Ishikawa (cell line): ENCODE measurements around the gene VTCN1.

Experiments used
- CEBPB ChIP-seq: IDR thresholded peaks from 2 replicates; pipeline ENCODE4 v1.6.1; 2012
- CREB1 ChIP-seq: IDR thresholded peaks from 2 replicates; pipeline ENCODE4 v1.6.1; 2012; ENCODE audit warnings: low read depth
- EGR1 ChIP-seq: IDR thresholded peaks from 2 replicates; pipeline ENCODE4 v1.6.1; 2012
- EP300 ChIP-seq: IDR thresholded peaks from 2 replicates; pipeline ENCODE4 v1.6.1; 2012; ENCODE audit warnings: borderline replicate concordance
- FOXM1 ChIP-seq: IDR thresholded peaks from 2 replicates; pipeline ENCODE4 v1.6.1; 2012; ENCODE audit warnings: low read depth, borderline replicate concordance
- MAX ChIP-seq: IDR thresholded peaks from 2 replicates; pipeline ENCODE4 v1.6.1; 2012
- NFIC ChIP-seq: IDR thresholded peaks from 2 replicates; pipeline ENCODE4 v1.6.1; 2012
- RAD21 ChIP-seq: IDR thresholded peaks from 2 replicates; pipeline ENCODE4 v1.6.1; 2012; ENCODE audit warnings: low read depth
- REST ChIP-seq: IDR thresholded peaks from 2 replicates; pipeline ENCODE4 v1.6.1; 2012; ENCODE audit warnings: low read depth, mild to moderate bottlenecking
- TAF1 ChIP-seq: IDR thresholded peaks from 2 replicates; pipeline ENCODE4 v1.6.1; 2012; ENCODE audit warnings: low read depth, mild to moderate bottlenecking
- TCF12 ChIP-seq: IDR thresholded peaks from 2 replicates; pipeline ENCODE4 v1.6.1; 2012; ENCODE audit warnings: low read depth
- TEAD4 ChIP-seq: IDR thresholded peaks from 2 replicates; pipeline ENCODE4 v1.6.1; 2012
- USF1 ChIP-seq: IDR thresholded peaks from 2 replicates; pipeline ENCODE4 v1.6.1; 2012
- YY1 ChIP-seq: IDR thresholded peaks from 2 replicates; pipeline ENCODE4 v1.6.1; 2012; ENCODE audit warnings: low read depth
- ZBTB7A ChIP-seq: IDR thresholded peaks from 2 replicates; pipeline ENCODE4 v1.6.1; 2012; ENCODE audit warnings: low read depth

The VTCN1 gene

GRCh38 chr1:117113199-117113598 lies 97.5 kb downstream of the VTCN1 start:
- TF ChIP-seq TCF12 (no peak), MAX (no peak), EP300 (no peak), FOXM1 (no peak), RAD21 (no peak), ZBTB7A (no peak), YY1 (no peak), CEBPB (no peak), NFIC (no peak), TEAD4 (no peak)

DNA sequence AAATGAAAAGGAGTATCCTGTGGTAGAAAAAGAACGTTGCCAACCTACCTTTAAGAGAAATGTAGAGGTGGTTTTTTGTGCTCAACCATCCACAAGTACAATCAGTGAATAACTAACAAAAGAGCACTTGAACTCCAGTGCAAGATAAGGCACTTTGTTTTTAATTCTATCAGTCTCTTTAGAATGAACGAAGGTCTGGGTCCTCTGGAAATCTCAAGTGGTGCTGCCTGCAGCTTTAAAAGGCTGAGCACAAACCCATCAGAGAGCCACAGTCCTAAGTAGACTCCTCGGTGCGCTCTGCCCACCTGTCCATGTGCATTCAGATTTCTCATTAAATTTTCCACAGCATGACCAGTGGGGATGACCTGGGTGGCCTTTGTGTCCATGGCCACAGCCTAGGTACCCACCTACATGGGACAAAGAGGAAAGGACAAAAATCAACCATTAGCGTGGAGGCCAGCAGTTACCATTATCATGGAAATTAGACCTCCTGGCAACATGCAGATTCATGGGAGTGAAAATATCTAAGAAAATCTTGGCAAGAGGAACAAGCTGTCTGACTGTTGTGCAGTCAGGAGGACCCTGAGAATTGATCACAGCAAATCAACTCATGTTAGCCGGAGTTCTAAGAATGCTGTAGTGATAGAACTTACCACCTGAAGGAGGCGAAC lies 98.5 kb downstream of the VTCN1 start:
- no peak for TF ChIP-seq YY1

DNA sequence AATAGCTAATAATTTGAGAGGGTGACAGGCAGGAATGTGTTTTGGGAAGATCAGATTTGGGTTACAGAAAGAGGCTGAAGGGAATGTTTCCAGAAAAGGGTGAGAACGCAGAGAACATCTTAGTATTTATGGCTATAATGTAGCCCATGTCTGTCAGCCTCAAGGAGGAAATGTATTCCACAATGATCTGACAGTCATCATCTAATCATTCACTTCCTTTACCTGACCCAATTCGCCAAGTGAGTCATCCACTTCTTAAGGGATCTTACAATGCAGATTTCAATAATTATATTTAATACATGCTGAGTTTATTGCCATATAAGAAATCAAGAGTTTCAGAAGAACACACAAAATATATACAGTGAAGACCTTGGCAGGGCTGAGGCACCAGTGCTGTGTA lies 100.0 kb downstream of the VTCN1 start:
- TF ChIP-seq REST: no peak
- no peak for TF ChIP-seq CREB1
- no peak for TF ChIP-seq FOXM1
- no peak for TF ChIP-seq RAD21
- no peak for TF ChIP-seq USF1
- no peak for TF ChIP-seq CEBPB
- TF ChIP-seq NFIC: no peak
- no peak for TF ChIP-seq ZBTB7A
- no peak for TF ChIP-seq EP300
- TF ChIP-seq MAX: no peak
- no peak for TF ChIP-seq TAF1
- TF ChIP-seq TCF12: no peak
- TF ChIP-seq YY1: no peak
- TF ChIP-seq EGR1: no peak
- TF ChIP-seq TEAD4: no peak

- no peak for TF ChIP-seq EP300
- no peak for TF ChIP-seq CREB1
- TF ChIP-seq TEAD4: no peak
- no peak for TF ChIP-seq YY1
- no peak for TF ChIP-seq ZBTB7A
- no peak for TF ChIP-seq NFIC
- TF ChIP-seq TCF12: no peak
- TF ChIP-seq CEBPB: no peak
- TF ChIP-seq FOXM1: no peak
- no peak for TF ChIP-seq RAD21
- no peak for TF ChIP-seq TAF1
- no peak for TF ChIP-seq USF1
- TF ChIP-seq REST: no peak
Measured at GRCh38 chr1:117107364-117107763, 103.4 kb downstream of the VTCN1 start.

DNA sequence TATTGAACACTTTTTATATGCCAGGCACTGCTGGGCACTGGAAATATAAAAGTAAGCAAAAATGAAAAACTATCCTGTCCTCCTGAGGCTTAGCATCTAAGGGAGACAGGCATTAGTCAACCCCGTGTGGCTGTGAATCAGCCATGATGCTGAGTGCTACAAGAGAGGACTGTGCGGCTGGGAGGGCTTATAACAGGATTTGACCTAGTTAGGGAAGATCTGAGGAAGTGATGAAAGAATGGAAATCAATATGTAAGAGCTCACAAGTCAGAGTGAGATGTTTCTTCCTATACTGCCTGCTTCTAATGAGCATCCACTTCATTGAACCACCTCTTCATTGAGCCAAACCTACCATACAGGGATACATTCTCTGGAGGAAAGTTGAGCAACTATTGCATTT lies 104.2 kb downstream of the VTCN1 start:
- TF ChIP-seq EGR1 (no peak), YY1 (no peak), FOXM1 (no peak), TCF12 (no peak), USF1 (no peak)

DNA sequence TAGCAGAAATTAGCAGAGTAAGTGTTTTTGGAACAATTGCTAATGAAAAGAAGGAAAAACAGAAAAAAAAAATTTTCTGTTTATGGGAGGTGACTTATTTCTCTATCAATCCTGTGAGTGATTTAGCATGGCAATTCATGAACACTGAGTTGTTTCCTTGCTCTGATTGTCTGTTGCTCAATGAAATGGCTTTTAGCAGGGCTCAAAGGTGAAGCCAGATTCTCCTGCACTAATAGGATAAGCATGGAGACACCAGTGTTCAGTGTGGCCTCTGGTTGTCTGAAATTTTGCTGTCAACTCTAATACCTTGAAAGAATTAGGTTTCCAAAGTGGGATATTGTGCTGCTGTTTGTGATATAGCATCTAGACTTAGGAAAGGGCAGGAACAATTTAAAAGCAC lies 105.0 kb downstream of the VTCN1 start:
- no peak for TF ChIP-seq TAF1
- TF ChIP-seq NFIC: no peak
- no peak for TF ChIP-seq REST
- no peak for TF ChIP-seq EGR1
- no peak for TF ChIP-seq TCF12
- no peak for TF ChIP-seq CREB1
- no peak for TF ChIP-seq ZBTB7A
- no peak for TF ChIP-seq USF1
- TF ChIP-seq YY1: no peak
